A673 (cell line): ENCODE data around the gene ASTN2. TPM values are rescaled to one million over a fixed set of nuclear protein-coding genes. Genes with fewer than 3 reads are reported as not detected.

ENCODE experiments used
- BruUV-seq: library from RNA; stranded (reverse); fragments of 400-500 nt; replicated peaks from 2 replicates; lab custom pipeline; 2021; lab: Mats Ljungman, UMichigan
- CTCF ChIA-PET: fragments of 300-600 bp; sonication (Branson Sonifier 250); formaldehyde crosslinking; loops from one replicate; lab custom pipeline; 2022; ENCODE audit warnings: antibody characterized with exemption; lab: Charles Lee
- POLR2A ChIA-PET: fragments of 300-600 bp; sonication (Branson Sonifier 250); formaldehyde crosslinking; loops from one replicate; lab custom pipeline; 2022; ENCODE audit warnings: antibody characterized with exemption; ENCODE audit not compliant: low non-redundant PET; lab: Charles Lee
- DNase-seq: peaks from one replicate; pipeline ENCODE4 v3.0.0-alpha.2; 2015; ENCODE audit warnings: low spot score
- H3K27ac ChIP-seq: fragments of 200-600 bp; sonication (generic); 2 replicates; pipeline ENCODE4 v1.5.1; 2016; ENCODE audit warnings: mixed run types, low read depth, mild to moderate bottlenecking, mixed read lengths, antibody characterized with exemption, low read length; ENCODE audit not compliant: poor library complexity, severe bottlenecking
- H3K27me3 ChIP-seq: fragments of 200-600 bp; sonication (generic); replicated peaks from 2 replicates; pipeline ENCODE4 v1.6.1; 2017; ENCODE audit warnings: mixed run types, low read depth, mild to moderate bottlenecking, mixed read lengths, antibody characterized with exemption, low read length; ENCODE audit not compliant: insufficient read depth, poor library complexity
- H3K36me3 ChIP-seq: fragments of 200-600 bp; sonication (generic); 2 replicates; pipeline ENCODE4 v1.6.1; 2016; ENCODE audit warnings: mixed run types, mild to moderate bottlenecking, mixed read lengths, antibody characterized with exemption, low read length; ENCODE audit not compliant: insufficient read depth, poor library complexity, severe bottlenecking
- H3K4me1 ChIP-seq: fragments of 200-600 bp; sonication (generic); 2 replicates; pipeline ENCODE4 v1.6.1; 2017; ENCODE audit warnings: mixed run types, mild to moderate bottlenecking, mixed read lengths, antibody characterized with exemption, low read length; ENCODE audit not compliant: insufficient read depth, poor library complexity, severe bottlenecking
- H3K4me3 ChIP-seq: fragments of 200-600 bp; sonication (generic); 2 replicates; pipeline ENCODE4 v1.5.1; 2016; ENCODE audit warnings: low read depth, mixed run types, mild to moderate bottlenecking, mixed read lengths, low read length; ENCODE audit not compliant: poor library complexity, severe bottlenecking
- H3K9me3 ChIP-seq: fragments of 200-600 bp; sonication (generic); 2 replicates; pipeline ENCODE4 v1.6.1; 2016; ENCODE audit warnings: mixed run types, low read depth, mild to moderate bottlenecking, mixed read lengths, antibody characterized with exemption, low read length; ENCODE audit not compliant: poor library complexity, severe bottlenecking
- CTCF ChIP-seq: fragments of 300-800, 200-600 bp; sonication (generic); conservative IDR thresholded peaks from 2 replicates; pipeline ENCODE4 v1.5.1; 2017; ENCODE audit warnings: low read depth, mild to moderate bottlenecking, antibody characterized with exemption, low read length, moderate library complexity, mixed read lengths
- EZH2 ChIP-seq: fragments of 200-600 bp; sonication (generic); IDR thresholded peaks from 2 replicates; pipeline ENCODE4 v1.6.1; 2017; ENCODE audit warnings: borderline replicate concordance, low read depth, mild to moderate bottlenecking, mixed read lengths, antibody characterized with exemption, low read length; ENCODE audit not compliant: poor library complexity, severe bottlenecking
- intact Hi-C: fragments of 100-400 bp; cut with micrococcal nuclease; formaldehyde crosslinking; loops from one replicate; pipeline ENCODE4 v1.10.0; 2022; ENCODE audit not compliant: unreplicated experiment
- total RNA-seq: library from RNA; stranded (reverse); gene quantifications from 2 replicates; pipeline ENCODE4 v1.2.3, GENCODE V29; 2021

Gene ASTN2
- total RNA-seq, 1 experiment from 2014 or later = 3.4 TPM

DNA sequence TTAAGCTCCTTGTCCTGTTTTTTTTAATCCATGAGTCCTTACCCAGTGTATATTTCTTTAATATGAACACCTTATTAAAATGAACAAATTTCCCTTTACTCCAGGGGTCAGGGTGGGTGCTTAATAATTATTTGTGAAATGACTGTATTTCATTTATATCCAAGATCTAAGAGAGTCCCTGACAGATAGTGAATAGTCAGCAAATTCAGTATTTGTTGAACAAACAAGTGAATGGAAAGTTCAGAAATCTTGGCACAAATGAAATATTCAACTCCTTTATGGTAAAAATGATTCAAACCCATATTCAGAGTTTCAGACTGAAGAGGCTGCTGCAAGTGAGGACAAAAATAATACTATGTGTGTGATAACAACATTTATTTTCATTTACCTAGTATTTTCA lies 59.9 kb downstream of the ASTN2 start:
- H3K4me3 ChIP-seq = no peak overlapping the region
- H3K36me3 ChIP-seq = no peaks in the 10 kb centered on the region
- BruUV-seq = no TSS peak
- no peaks in the 10 kb centered on the region for H3K9me3 ChIP-seq
- ChIA-PET POLR2A (no interaction called here), CTCF (no interaction called here)
- no peaks in the 10 kb centered on the region for H3K27me3 ChIP-seq
- H3K27ac ChIP-seq = no peak overlapping the region
- H3K4me1 ChIP-seq = no peaks in the 10 kb centered on the region
- TF ChIP-seq CTCF = no peak
- TF ChIP-seq EZH2 = no peak
- intact Hi-C loops = no loop called here
- no peak for DNase-seq

DNA sequence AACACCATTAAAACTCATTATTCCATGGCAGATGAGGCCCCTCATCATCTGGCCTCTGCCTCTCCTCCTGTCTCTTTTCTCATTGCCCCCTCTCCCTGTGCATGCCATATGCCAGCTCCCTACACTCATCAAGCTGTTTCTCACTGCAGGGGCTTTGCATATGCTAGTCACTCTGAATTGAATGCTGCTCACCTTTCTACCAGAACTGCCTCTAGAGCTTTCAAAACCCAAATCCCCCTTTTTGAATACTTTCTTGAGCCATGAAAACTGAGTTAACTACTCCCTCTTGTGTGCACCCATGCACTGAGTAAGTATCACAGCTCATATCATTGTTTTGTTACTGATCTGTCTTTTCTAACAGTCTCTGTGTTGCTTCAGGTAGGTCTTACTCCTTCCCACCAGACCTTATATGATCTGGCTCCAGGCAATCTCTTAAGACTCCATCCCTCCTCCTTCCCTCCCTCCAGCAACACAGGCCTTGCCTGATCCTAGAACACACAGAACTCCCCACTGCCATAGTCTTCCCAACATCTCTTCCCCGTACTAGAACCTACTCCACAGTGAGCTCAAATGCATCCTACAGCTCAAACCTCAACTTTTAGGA lies 60.5 kb downstream of the ASTN2 start:
- CTCF ChIA-PET = no interaction called here
- no peak for TF ChIP-seq EZH2
- no peak for TF ChIP-seq CTCF
- Histone ChIP-seq H3K9me3 (no peaks in the 10 kb centered on the region), H3K27me3 (no peaks in the 10 kb centered on the region), H3K4me3 (no peak overlapping the region), H3K36me3 (no peaks in the 10 kb centered on the region), H3K27ac (no peak overlapping the region), H3K4me1 (no peaks in the 10 kb centered on the region)
- no peak for DNase-seq
- intact Hi-C loops = no loop called here
- no TSS peak for BruUV-seq
- POLR2A ChIA-PET = no interaction called here

DNA sequence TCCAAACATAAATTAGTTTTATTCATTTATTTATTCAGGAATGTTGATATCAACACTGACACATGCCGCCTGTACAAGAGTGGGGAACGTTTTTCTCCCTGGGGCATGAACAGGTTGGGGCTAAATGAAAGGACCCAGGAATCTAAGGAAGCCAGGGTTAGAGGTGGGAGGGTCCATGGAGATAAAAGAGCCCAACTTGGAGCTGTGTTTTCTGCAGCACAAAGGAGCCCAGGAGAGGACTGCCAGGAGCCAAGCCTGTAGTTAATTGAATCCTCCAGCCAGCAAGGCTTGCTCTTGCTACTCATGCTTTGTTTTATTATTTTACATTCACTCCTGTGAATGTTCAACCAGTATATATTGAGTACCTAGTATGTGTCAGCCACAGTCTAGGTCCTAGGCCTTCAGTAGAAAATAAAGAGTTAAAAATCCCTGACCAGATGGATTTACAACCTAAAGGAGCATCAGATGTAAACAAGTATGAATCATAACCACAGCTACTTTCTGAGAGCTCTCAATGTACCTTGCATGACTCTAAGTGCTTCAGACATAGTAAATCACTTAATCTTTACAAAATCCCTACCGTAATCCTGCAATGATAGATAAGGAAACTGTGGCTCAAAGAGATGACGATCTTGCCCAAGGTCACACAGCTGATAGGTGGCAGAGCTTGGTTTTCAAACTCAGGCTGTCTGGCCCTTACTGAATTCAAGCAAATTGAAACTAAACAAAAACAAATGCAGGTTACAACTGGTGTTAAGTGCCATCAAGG lies 69.8 kb downstream of the ASTN2 start:
- no peak overlapping the region for H3K4me3 ChIP-seq
- intact Hi-C loops = no loop called here
- no peaks in the 10 kb centered on the region for H3K4me1 ChIP-seq
- H3K27ac ChIP-seq = no peak overlapping the region
- ChIA-PET POLR2A (no interaction called here), CTCF (no interaction called here)
- no TSS peak for BruUV-seq
- no peaks in the 10 kb centered on the region for H3K9me3 ChIP-seq
- DNase-seq = no peak
- H3K36me3 ChIP-seq = no peaks in the 10 kb centered on the region
- H3K27me3 ChIP-seq = no peaks in the 10 kb centered on the region
- TF ChIP-seq EZH2 (no peak), CTCF (no peak)
